HCT116 (cell line): Measurements from ENCODE around the gene MRPS35. TPM values are rescaled to one million over a fixed set of nuclear protein-coding genes. Genes with fewer than 3 reads are reported as not detected.

Experiments
- ATAC-seq: fragments of 200-7000 bp; cut with Tn5 transposase; 2 replicates; pipeline ENCODE4 v1.9.1; 2020; ENCODE audit warnings: mild to moderate bottlenecking, moderate library complexity
- BruUV-seq: library from RNA; stranded (reverse); fragments of 400-500 nt; replicated peaks from 2 replicates; lab custom pipeline; 2021; lab: Mats Ljungman, UMichigan
- CTCF ChIA-PET: fragments of 300-600 bp; sonication (Branson Sonifier 250); formaldehyde crosslinking; loops from one replicate; lab custom pipeline; 2021; ENCODE audit warnings: antibody characterized with exemption; lab: Charles Lee
- POLR2A ChIA-PET: fragments of 300-600, 350-600 bp; sonication (Branson Sonifier 250); formaldehyde crosslinking; loops from one replicate; lab custom pipeline; 2021; ENCODE audit warnings: antibody characterized with exemption; lab: Charles Lee
- RAD21 ChIA-PET, 2 experiments: fragments of 300-600 bp; sonication (Branson Sonifier 250); formaldehyde crosslinking; loops; one replicate each; lab custom pipeline; 2023; ENCODE audit warnings: low total read pairs in 2 of 2; ENCODE audit not compliant: uncharacterized antibody in 2 of 2, unreplicated experiment in 2 of 2, low non-redundant PET in 1 of 2; lab: Charles Lee
- DNase-seq: peaks from one replicate; pipeline ENCODE4 v3.0.0-alpha.2; 2010; ENCODE audit warnings: low read depth, low spot score
- H2AFZ ChIP-seq: fragments of 200-600 bp; shearing (Covaris generic), sonication (generic); 2 replicates; pipeline ENCODE4 v1.6.1; 2017; ENCODE audit warnings: low read depth, mixed run types, mixed read lengths, antibody characterized with exemption, low read length; ENCODE audit not compliant: poor library complexity, severe bottlenecking
- H3K27ac ChIP-seq: 2 replicates; pipeline ENCODE4 v1.5.1; 2012; ENCODE audit warnings: low read depth, low read length
- H3K27me3 ChIP-seq: fragments of 200-600 bp; sonication (generic); 2 replicates; pipeline ENCODE4 v1.6.1; 2016; ENCODE audit warnings: mixed run types, low read length, mixed read lengths; ENCODE audit not compliant: insufficient read depth
- H3K36me3 ChIP-seq, 2 experiments: fragments of 200-500 bp in 1 of 2; fragments of 200-600 bp in 1 of 2; sonication (Bioruptor generic) in 1 of 2; sonication (generic) in 1 of 2; 2 replicates each; pipeline versions ENCODE4 v1.5.1 to v1.6.1; 2014 to 2016; ENCODE audit warnings: low read length in 2 of 2, inconsistent platforms in 1 of 2, mixed read lengths in 1 of 2, mixed run types in 1 of 2; ENCODE audit not compliant: insufficient read depth in 2 of 2, control insufficient read depth in 1 of 2
- H3K4me1 ChIP-seq, 2 experiments: fragments of 200-600 bp in 1 of 2; sonication (generic) in 1 of 2; 2 replicates each; pipeline versions ENCODE4 v1.5.1 to v1.6.1; 2012 to 2017; ENCODE audit warnings: low read length in 2 of 2, inconsistent platforms in 1 of 2, mild to moderate bottlenecking in 1 of 2, mixed read lengths in 1 of 2, mixed run types in 1 of 2, moderate library complexity in 1 of 2; ENCODE audit not compliant: insufficient read depth in 2 of 2, control insufficient read depth in 1 of 2
- H3K4me2 ChIP-seq: fragments of 200-600 bp; sonication (generic); 2 replicates; pipeline ENCODE4 v1.6.1; 2017; ENCODE audit warnings: mixed run types, low read length, mixed read lengths
- H3K4me3 ChIP-seq, 2 experiments: fragments of 200-600 bp in 1 of 2; sonication (generic) in 1 of 2; replicated peaks in 1 of 2; 2 replicates each; pipeline ENCODE4 v1.5.1; 2011 to 2016; ENCODE audit warnings: low read length in 2 of 2, control low read depth in 1 of 2, low read depth in 1 of 2, mild to moderate bottlenecking in 1 of 2, mixed read lengths in 1 of 2, mixed run types in 1 of 2
- H3K79me2 ChIP-seq: fragments of 200-600 bp; sonication (generic); 2 replicates; pipeline ENCODE4 v1.6.1; 2017; ENCODE audit warnings: mild to moderate bottlenecking, mixed run types, low read length, moderate library complexity, mixed read lengths; ENCODE audit not compliant: insufficient read depth
- H3K9ac ChIP-seq: fragments of 200-600 bp; sonication (generic); 2 replicates; pipeline ENCODE4 v1.6.1; 2016; ENCODE audit warnings: low read length, mixed read lengths
- H3K9me2 ChIP-seq: fragments of 200-600 bp; sonication (generic), shearing (Covaris generic); 2 replicates; pipeline ENCODE4 v1.6.1; 2017; ENCODE audit warnings: mixed run types, mild to moderate bottlenecking, moderate library complexity; ENCODE audit not compliant: insufficient read depth
- H3K9me3 ChIP-seq, 2 experiments: fragments of 200-500 bp in 1 of 2; fragments of 200-600 bp in 1 of 2; sonication (Bioruptor generic) in 1 of 2; sonication (generic) in 1 of 2; 2 replicates each; pipeline ENCODE4 v1.6.1; 2014 to 2017; ENCODE audit warnings: low read length in 2 of 2, mixed read lengths in 2 of 2, inconsistent platforms in 1 of 2, low read depth in 1 of 2, mild to moderate bottlenecking in 1 of 2, mixed run types in 1 of 2, moderate library complexity in 1 of 2; ENCODE audit not compliant: control insufficient read depth in 1 of 2, insufficient read depth in 1 of 2
- H4K20me1 ChIP-seq: fragments of 200-600 bp; sonication (generic), shearing (Covaris generic); 2 replicates; pipeline ENCODE4 v1.6.1; 2017; ENCODE audit warnings: mixed run types, mild to moderate bottlenecking, moderate library complexity; ENCODE audit not compliant: insufficient read depth
- CBX3 ChIP-seq: IDR thresholded peaks from 2 replicates; pipeline ENCODE4 v1.6.1; 2012; ENCODE audit warnings: low read depth
- CEBPB ChIP-seq: IDR thresholded peaks from 2 replicates; pipeline ENCODE4 v1.6.1; 2012; ENCODE audit warnings: low read depth
- ELF1 ChIP-seq: IDR thresholded peaks from 2 replicates; pipeline ENCODE4 v1.6.1; 2012; ENCODE audit warnings: low read depth, borderline replicate concordance
- EZH2phosphoT487 ChIP-seq: fragments of 200-600 bp; IDR thresholded peaks from 2 replicates; pipeline ENCODE4 v1.6.1; 2018; ENCODE audit warnings: antibody characterized with exemption, borderline replicate concordance
- FOSL1 ChIP-seq: IDR thresholded peaks from 2 replicates; pipeline ENCODE4 v1.6.1; 2012; ENCODE audit warnings: low read depth
- POLR2A ChIP-seq: IDR thresholded peaks from 2 replicates; pipeline ENCODE4 v1.7.0; 2011; ENCODE audit warnings: borderline replicate concordance; ENCODE audit not compliant: insufficient read depth, insufficient read length; ENCODE audit errors: extremely low read depth
- POLR2AphosphoS5 ChIP-seq: IDR thresholded peaks from 2 replicates; pipeline ENCODE4 v1.6.1; 2011; ENCODE audit warnings: mild to moderate bottlenecking, low read depth, low read length, moderate library complexity
- REST ChIP-seq: IDR thresholded peaks from 2 replicates; pipeline ENCODE4 v1.6.1; 2012; ENCODE audit warnings: low read depth
- SP1 ChIP-seq: IDR thresholded peaks from 2 replicates; pipeline ENCODE4 v1.6.1; 2012; ENCODE audit warnings: low read depth
- SRF ChIP-seq: IDR thresholded peaks from 2 replicates; pipeline ENCODE4 v1.6.1; 2012; ENCODE audit warnings: low read depth
- TCF7L2 ChIP-seq: IDR thresholded peaks from 2 replicates; pipeline ENCODE4 v1.7.0; 2011; ENCODE audit warnings: borderline replicate concordance, inconsistent platforms; ENCODE audit not compliant: insufficient read depth, insufficient read length; ENCODE audit errors: extremely low read depth
- YY1 ChIP-seq: IDR thresholded peaks from 2 replicates; pipeline ENCODE4 v1.6.1; 2011; ENCODE audit warnings: low read length, low read depth, moderate library complexity, mild to moderate bottlenecking; ENCODE audit not compliant: insufficient replicate concordance; ENCODE audit errors: extremely low read depth
- ZNF274 ChIP-seq: fragments of 200-500 bp; sonication (Bioruptor generic); IDR thresholded peaks from 2 replicates; pipeline ENCODE4 v1.6.1; 2014; ENCODE audit warnings: mild to moderate bottlenecking, low read depth, low read length, inconsistent platforms
- intact Hi-C: fragments of 100-400 bp; cut with micrococcal nuclease; formaldehyde crosslinking; loops from 2 replicates; pipeline ENCODE4 v1.10.0; 2022
- total RNA-seq: library from RNA; stranded (reverse); gene quantifications from one replicate; pipeline ENCODE4 v1.2.1, GENCODE V29; 2021; ENCODE audit not compliant: unreplicated experiment
- TF ChIP-seq, protein P1 (sequence below): IDR thresholded peaks from 2 replicates; pipeline ENCODE4 v1.6.1; 2012
- TF ChIP-seq, protein P2 (sequence below): IDR thresholded peaks from 2 replicates; pipeline ENCODE4 v1.6.1; 2011; ENCODE audit warnings: mild to moderate bottlenecking, low read length, moderate library complexity; ENCODE audit not compliant: insufficient replicate concordance; ENCODE audit errors: extremely low read depth

The MRPS35 gene
- total RNA-seq, 1 experiment from 2014 or later: 55.4 TPM

- H3K4me1 ChIP-seq: no peaks in the 10 kb centered on the region
- no peak within 1 kb of the TSS for H3K4me3 ChIP-seq
- ATAC-seq: no peak
- TF ChIP-seq EZH2phosphoT487 (no peak), REST (no peak), YY1 (no peak), POLR2AphosphoS5 (no peak), TCF7L2 (no peak), ELF1 (no peak), ZNF274 (no peak), SRF (no peak), FOSL1 (no peak), SP1 (no peak), CEBPB (no peak), CBX3 (no peak), POLR2A (no peak)
- TF ChIP-seq, protein P1, sequence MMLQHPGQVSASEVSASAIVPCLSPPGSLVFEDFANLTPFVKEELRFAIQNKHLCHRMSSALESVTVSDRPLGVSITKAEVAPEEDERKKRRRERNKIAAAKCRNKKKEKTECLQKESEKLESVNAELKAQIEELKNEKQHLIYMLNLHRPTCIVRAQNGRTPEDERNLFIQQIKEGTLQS: no peak
- TF ChIP-seq, protein P2, sequence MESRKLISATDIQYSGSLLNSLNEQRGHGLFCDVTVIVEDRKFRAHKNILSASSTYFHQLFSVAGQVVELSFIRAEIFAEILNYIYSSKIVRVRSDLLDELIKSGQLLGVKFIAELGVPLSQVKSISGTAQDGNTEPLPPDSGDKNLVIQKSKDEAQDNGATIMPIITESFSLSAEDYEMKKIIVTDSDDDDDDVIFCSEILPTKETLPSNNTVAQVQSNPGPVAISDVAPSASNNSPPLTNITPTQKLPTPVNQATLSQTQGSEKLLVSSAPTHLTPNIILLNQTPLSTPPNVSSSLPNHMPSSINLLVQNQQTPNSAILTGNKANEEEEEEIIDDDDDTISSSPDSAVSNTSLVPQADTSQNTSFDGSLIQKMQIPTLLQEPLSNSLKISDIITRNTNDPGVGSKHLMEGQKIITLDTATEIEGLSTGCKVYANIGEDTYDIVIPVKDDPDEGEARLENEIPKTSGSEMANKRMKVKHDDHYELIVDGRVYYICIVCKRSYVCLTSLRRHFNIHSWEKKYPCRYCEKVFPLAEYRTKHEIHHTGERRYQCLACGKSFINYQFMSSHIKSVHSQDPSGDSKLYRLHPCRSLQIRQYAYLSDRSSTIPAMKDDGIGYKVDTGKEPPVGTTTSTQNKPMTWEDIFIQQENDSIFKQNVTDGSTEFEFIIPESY: no peak
- TF ChIP-seq, all 23 proteins: peak for 0
- Histone ChIP-seq H4K20me1 (no peaks in the 10 kb centered on the region), H3K4me2 (no peak within 1 kb of the TSS), H3K36me3 (peaks cover 8 to 13% of the 10 kb centered on the region in 2 experiments), H3K9me2 (no peaks in the 10 kb centered on the region), H3K9ac (no peak within 1 kb of the TSS), H3K9me3 (no peaks in the 10 kb centered on the region), H3K27me3 (no peaks in the 10 kb centered on the region), H3K79me2 (no peaks in the 10 kb centered on the region), H3K27ac (no peak within 1 kb of the TSS), H2AFZ (no peak within 1 kb of the TSS)
- RAD21 ChIA-PET: no interaction called here
- intact Hi-C loops: no loop called here
- POLR2A ChIA-PET: no interaction called here
- DNase-seq: no peak
- no TSS peak for BruUV-seq
- CTCF ChIA-PET: no interaction called here
Measured at GRCh38 chr12:27696293-27696652, 14.4 kb upstream of the MRPS35 start, which contains the start of gene REP15. Gene REP15 (plus strand): TSS chr12:27696447. CDS start chr12:27696563, 116 bp downstream.
